Measurements from ENCODE around the gene DIAPH2.

Gene DIAPH2

DNA sequence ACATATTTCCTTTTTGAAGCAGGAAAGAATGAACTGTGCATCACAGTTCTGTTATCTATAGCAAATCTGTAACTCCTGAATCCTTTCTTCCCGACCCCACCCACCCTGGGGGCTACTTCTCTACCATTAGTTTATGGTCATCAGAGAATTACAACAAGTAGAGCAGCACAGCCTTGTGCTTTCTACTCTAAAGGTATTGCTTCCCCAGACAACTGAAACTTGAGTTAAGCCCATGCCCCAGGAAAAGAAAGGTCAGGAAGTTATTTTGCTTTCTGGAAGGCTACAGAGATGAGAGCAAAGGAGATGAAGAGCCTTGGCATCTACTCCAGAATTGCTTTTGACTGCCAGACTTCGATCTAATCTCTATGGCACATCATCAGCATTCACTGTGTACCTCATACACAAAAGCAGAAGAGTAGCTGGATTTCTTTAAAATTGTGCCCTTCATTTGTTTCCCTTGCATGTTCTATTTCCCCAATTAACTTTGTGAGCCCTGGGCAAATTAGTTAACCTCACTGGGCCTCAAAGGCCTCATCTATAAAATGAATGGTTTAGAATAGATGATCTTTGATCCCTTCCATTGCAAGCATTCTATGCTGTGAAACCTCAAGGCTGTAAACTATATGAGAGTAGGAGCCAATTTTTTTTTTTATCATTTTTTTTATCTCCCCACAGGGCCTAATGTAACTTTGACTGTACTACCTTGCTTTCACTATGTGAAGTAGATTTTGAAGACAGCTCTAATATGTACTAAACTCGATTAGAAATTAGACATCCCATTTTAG lies 794.7 kb downstream of the DIAPH2 start:
- no peak for DNase-seq
- Histone ChIP-seq H3K27ac (ENCODE audit: low read length) (no peak overlapping the region), H3K9me3 (replicated peaks; ENCODE audit: insufficient read depth, low read length) (no peaks in the 10 kb centered on the region), H3K79me2 (ENCODE audit: low read length) (no peaks in the 10 kb centered on the region), H3K9ac (ENCODE audit: low read length) (no peak overlapping the region), H4K20me1 (ENCODE audit: insufficient read depth, low read length) (no peaks in the 10 kb centered on the region), H3K27me3 (replicated peaks; ENCODE audit: insufficient read depth, low read length) (no peaks in the 10 kb centered on the region), H2AFZ (ENCODE audit: low read length) (no peak overlapping the region), H3K36me3 (replicated peaks; ENCODE audit: insufficient read depth, low read length) (no peaks in the 10 kb centered on the region), H3K4me2 (ENCODE audit: low read depth, low read length) (no peak overlapping the region), H3F3A (ENCODE audit: insufficient read depth, low read length) (no peaks in the 10 kb centered on the region), H3K9me2 (replicated peaks; ENCODE audit: insufficient read depth, low read length) (no peaks in the 10 kb centered on the region), H3K4me1 (ENCODE audit: low read length) (no peaks in the 10 kb centered on the region), H3K4me3 (ENCODE audit: low read length) (no peak overlapping the region)
- no peak for TF ChIP-seq CTCF (IDR thresholded peaks at IDR 0.05; ENCODE audit: low read length)
- no peak for TF ChIP-seq EZH2phosphoT487 (IDR thresholded peaks at IDR 0.05; ENCODE audit: low read length)
- TF ChIP-seq EZH2 (optimal IDR thresholded peaks at IDR 0.05; ENCODE audit: low read depth, low read length), result no peak

GRCh38 chrX:97481228-97481627 lies 796.6 kb downstream of the DIAPH2 start:
- no peak overlapping the region for H3K4me2 ChIP-seq (ENCODE audit: low read depth, low read length)

DNA sequence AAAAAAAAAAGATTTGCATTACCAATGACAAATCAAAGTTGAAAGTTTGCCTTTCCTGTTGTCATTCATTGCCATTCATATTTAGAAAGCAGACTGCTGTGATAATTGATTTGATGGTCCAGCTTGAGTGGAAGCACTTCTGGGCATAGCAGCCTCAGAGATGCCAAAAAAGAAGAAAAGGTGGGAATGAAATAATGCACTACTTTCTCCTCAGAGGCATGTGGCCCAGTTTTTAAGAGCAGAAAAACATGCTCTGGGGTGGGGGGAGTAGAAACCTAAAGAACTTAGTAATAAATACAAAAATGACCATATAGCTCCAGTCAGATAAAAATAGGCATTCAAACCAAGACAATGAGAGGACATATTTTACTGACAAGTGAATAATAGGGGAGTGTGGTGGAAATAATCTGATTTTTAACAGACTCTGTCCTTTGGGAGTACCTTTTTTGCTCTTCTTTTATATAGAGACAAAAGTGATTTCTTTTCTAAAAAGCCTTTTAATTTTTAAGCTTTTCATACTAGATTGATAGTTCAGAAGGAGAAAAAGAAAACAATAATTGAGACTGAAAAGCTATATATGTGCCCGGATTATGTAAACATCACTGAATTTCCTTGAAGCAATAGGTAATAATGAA lies 798.1 kb downstream of the DIAPH2 start:
- H3K79me2 ChIP-seq (ENCODE audit: low read length), result no peaks in the 10 kb centered on the region
- H2AFZ ChIP-seq (ENCODE audit: low read length), result no peak overlapping the region
- no peak overlapping the region for H3K4me3 ChIP-seq (ENCODE audit: low read length)
- no peak overlapping the region for H3K27ac ChIP-seq (ENCODE audit: low read length)
- no peak overlapping the region for H3K9ac ChIP-seq (ENCODE audit: low read length)
- no peak overlapping the region for H3K4me2 ChIP-seq (ENCODE audit: low read depth, low read length)
- H4K20me1 ChIP-seq (ENCODE audit: insufficient read depth, low read length), result no peaks in the 10 kb centered on the region
- no peak for DNase-seq
- TF ChIP-seq EZH2phosphoT487 (IDR thresholded peaks at IDR 0.05; ENCODE audit: low read length) (no peak), EZH2 (optimal IDR thresholded peaks at IDR 0.05; ENCODE audit: low read depth, low read length) (no peak), CTCF (IDR thresholded peaks at IDR 0.05; ENCODE audit: low read length) (no peak)
- H3K9me2 ChIP-seq (replicated peaks; ENCODE audit: insufficient read depth, low read length), result no peaks in the 10 kb centered on the region
- H3K36me3 ChIP-seq (replicated peaks; ENCODE audit: insufficient read depth, low read length), result no peaks in the 10 kb centered on the region
- H3K27me3 ChIP-seq (replicated peaks; ENCODE audit: insufficient read depth, low read length), result no peaks in the 10 kb centered on the region
- no peaks in the 10 kb centered on the region for H3F3A ChIP-seq (ENCODE audit: insufficient read depth, low read length)
- no peaks in the 10 kb centered on the region for H3K9me3 ChIP-seq (replicated peaks; ENCODE audit: insufficient read depth, low read length)
- no peaks in the 10 kb centered on the region for H3K4me1 ChIP-seq (ENCODE audit: low read length)

More at GRCh38 chrX:97481228-97481627, 796.6 kb downstream of the DIAPH2 start:
- no peaks in the 10 kb centered on the region for H3K9me3 ChIP-seq (replicated peaks; ENCODE audit: insufficient read depth, low read length)
- no peak overlapping the region for H3K27ac ChIP-seq (ENCODE audit: low read length)
- no peak for TF ChIP-seq EZH2 (optimal IDR thresholded peaks at IDR 0.05; ENCODE audit: low read depth, low read length)
- no peak for TF ChIP-seq EZH2phosphoT487 (IDR thresholded peaks at IDR 0.05; ENCODE audit: low read length)
- no peak for TF ChIP-seq CTCF (IDR thresholded peaks at IDR 0.05; ENCODE audit: low read length)
- H4K20me1 ChIP-seq (ENCODE audit: insufficient read depth, low read length), result no peaks in the 10 kb centered on the region
- no peak for DNase-seq
- no peaks in the 10 kb centered on the region for H3K27me3 ChIP-seq (replicated peaks; ENCODE audit: insufficient read depth, low read length)
- H3K4me1 ChIP-seq (ENCODE audit: low read length), result no peaks in the 10 kb centered on the region
- no peaks in the 10 kb centered on the region for H3K79me2 ChIP-seq (ENCODE audit: low read length)
- no peaks in the 10 kb centered on the region for H3K36me3 ChIP-seq (replicated peaks; ENCODE audit: insufficient read depth, low read length)
- H3F3A ChIP-seq (ENCODE audit: insufficient read depth, low read length), result no peaks in the 10 kb centered on the region
- H3K4me3 ChIP-seq (ENCODE audit: low read length), result no peak overlapping the region
- no peak overlapping the region for H2AFZ ChIP-seq (ENCODE audit: low read length)
- H3K9ac ChIP-seq (ENCODE audit: low read length), result no peak overlapping the region
- H3K9me2 ChIP-seq (replicated peaks; ENCODE audit: insufficient read depth, low read length), result no peaks in the 10 kb centered on the region
